BE2C (cell line): ENCODE data around the gene ZNRD2.
"Not testable (repeated sequence)": the region's sequence is repeated elsewhere in the genome, so short reads cannot be mapped to it uniquely, and the experiment has no call there.

Experiments
- DNase-seq: peaks from one replicate; pipeline ENCODE4 v3.0.0-alpha.2; 2020
- H3K27me3 ChIP-seq: fragments of 250-450 bp; sonication (Bioruptor Pico); 2 replicates; pipeline ENCODE4 v1.5.1; 2020; ENCODE audit warnings: mild to moderate bottlenecking
- H3K36me3 ChIP-seq: fragments of 250-450 bp; sonication (Bioruptor Pico); 2 replicates; pipeline ENCODE4 v1.5.1; 2020; ENCODE audit warnings: mild to moderate bottlenecking
- H3K4me1 ChIP-seq: fragments of 250-450 bp; sonication (Bioruptor Pico); 2 replicates; pipeline ENCODE4 v1.5.1; 2020
- H3K4me3 ChIP-seq: 2 replicates; pipeline ENCODE4 v1.5.1; 2011; ENCODE audit warnings: low read depth, low read length
- H3K9me3 ChIP-seq: fragments of 250-450 bp; sonication (Bioruptor Pico); 2 replicates; pipeline ENCODE4 v1.5.1; 2020
- TF ChIP-seq, protein P1 (sequence below): IDR thresholded peaks from 2 replicates; pipeline ENCODE4 v1.5.1; 2012; ENCODE audit warnings: mild to moderate bottlenecking, low read depth, low read length

Gene ZNRD2

DNA sequence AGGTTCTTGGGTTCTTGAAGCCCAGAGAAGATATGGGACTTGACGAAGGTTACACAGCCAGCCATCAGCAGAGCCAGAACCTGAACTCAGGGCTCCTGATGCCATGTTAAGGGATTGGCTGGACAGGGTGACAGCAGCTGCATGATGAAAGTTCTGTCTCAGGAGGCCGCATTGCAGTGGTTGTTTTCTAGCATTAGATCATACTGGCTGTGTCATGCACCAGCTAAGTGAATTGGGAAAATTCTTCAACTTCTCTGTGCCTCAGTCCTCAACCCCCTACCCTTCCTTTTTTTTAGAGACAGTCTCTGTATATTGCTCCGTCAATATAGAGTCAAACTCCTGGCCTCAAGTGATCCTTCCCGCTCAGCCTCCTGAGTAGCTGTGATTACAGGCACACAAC is 6.7 kb upstream of the ZNRD2 start:
- no peaks in the 10 kb centered on the region for H3K27me3 ChIP-seq
- H3K9me3 ChIP-seq: no peaks in the 10 kb centered on the region
- DNase-seq: no peak
- peaks cover 9% of the 10 kb centered on the region for H3K4me1 ChIP-seq
- no peak overlapping the region for H3K4me3 ChIP-seq
- TF ChIP-seq, protein P1, sequence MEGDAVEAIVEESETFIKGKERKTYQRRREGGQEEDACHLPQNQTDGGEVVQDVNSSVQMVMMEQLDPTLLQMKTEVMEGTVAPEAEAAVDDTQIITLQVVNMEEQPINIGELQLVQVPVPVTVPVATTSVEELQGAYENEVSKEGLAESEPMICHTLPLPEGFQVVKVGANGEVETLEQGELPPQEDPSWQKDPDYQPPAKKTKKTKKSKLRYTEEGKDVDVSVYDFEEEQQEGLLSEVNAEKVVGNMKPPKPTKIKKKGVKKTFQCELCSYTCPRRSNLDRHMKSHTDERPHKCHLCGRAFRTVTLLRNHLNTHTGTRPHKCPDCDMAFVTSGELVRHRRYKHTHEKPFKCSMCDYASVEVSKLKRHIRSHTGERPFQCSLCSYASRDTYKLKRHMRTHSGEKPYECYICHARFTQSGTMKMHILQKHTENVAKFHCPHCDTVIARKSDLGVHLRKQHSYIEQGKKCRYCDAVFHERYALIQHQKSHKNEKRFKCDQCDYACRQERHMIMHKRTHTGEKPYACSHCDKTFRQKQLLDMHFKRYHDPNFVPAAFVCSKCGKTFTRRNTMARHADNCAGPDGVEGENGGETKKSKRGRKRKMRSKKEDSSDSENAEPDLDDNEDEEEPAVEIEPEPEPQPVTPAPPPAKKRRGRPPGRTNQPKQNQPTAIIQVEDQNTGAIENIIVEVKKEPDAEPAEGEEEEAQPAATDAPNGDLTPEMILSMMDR: no peak
- no peaks in the 10 kb centered on the region for H3K36me3 ChIP-seq

DNA sequence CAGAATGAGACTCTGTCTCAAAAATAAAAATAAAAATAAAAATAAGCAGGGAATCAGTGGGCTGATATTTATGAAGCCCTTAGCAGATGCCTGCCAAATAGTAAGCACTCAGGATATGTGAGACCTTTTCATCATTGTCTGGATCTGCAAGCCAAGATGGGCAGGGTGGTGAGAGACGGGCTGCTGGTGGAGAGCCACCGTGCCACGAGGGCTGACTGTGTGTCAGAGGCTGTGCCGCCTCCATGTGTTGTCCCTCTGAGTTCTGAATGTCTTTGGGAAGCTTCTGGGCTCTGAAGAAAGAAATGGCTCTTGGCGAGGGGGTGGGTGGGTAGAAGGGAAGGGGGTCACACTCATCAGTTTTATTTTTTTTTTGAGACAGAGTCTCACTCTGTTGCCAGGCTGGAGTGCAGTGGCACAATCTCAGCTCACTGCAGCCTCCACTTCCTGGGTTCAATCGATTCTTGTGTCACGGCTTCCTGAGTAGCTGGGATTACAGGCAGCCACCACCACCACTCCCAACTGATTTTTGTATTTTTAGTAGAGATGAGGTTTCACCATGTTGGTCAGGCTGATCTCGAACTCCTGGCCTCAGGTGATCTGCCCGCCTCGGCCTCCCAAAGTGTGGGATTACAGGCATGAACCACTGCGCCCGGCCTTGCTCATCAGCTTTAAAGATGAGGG is 5.3 kb upstream of the ZNRD2 start:
- not testable (repeated sequence) for H3K9me3 ChIP-seq, H3K27me3 ChIP-seq, H3K4me3 ChIP-seq, H3K36me3 ChIP-seq, H3K4me1 ChIP-seq, DNase-seq

DNA sequence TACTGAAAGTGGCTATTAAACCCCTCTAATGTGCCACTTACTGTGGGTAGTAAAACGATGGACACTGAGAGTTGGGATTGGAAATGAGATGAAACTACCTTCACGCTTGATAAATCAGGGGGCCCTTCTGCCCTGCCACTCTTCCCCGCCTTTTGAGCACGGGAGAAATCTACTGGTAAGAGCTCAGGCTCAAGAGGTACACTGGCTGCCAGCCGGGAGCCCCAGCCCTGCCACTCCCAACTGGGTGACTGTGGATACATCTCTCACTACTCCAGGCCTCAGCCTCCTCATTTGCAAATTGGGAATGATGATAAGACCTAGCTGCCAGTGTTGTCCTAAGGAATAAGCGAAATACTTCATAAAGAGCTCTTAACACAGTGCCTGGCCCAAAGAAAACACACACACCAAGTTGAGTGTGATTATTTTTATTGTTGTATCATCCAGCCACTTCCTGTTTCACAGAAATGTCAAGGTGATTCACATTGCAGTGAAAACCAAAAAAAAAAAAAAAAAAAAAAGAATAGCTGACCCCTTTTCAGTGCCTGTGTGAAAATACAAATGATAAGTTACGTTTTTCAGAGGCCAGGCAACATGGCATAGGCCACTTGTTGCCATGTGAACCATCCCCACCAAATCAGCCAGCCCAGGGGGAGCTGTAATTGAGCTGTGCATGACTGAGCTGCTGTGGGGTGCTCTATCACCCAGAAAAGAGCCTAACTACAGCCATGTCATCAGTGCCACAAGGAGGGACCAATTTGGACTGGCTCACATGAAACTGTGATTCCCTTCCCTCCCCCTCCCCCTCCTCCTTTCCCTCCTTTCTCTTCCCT is 4.4 kb upstream of the ZNRD2 start:
- DNase-seq: no peak
- Histone ChIP-seq H3K4me1 (no peaks in the 10 kb centered on the region), H3K9me3 (no peaks in the 10 kb centered on the region)

GRCh38 chr11:65569164-65569972 is 909 bp upstream of the ZNRD2 start:
- no peaks in the 10 kb centered on the region for H3K9me3 ChIP-seq

More for the DNA sequence above, 4.4 kb upstream of the ZNRD2 start:
- no peak overlapping the region for H3K4me3 ChIP-seq
- H3K27me3 ChIP-seq: no peaks in the 10 kb centered on the region
- TF ChIP-seq, protein P1: no peak
- no peaks in the 10 kb centered on the region for H3K36me3 ChIP-seq

DNA sequence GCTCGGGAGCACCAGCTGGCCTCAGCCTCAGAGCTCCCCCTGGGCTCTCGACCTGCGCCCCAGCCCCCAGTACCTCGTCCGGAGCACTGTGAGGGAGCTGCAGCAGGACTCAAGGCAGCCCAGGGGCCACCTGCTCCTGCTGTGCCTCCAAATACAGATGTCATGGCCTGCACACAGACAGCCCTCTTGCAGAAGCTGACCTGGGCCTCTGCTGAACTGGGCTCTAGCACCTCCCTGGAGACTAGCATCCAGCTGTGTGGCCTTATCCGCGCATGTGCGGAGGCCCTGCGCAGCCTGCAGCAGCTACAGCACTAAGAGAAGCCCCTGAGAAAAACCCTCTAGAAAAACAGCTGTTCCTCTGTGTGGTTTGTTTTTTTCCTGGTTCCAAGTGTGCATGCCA is 1.1 kb downstream of the ZNRD2 start:
- H3K4me3 ChIP-seq: peak overlapping the region; percentile 80

More at GRCh38 chr11:65569164-65569972, 909 bp upstream of the ZNRD2 start:
- peak overlapping the region; percentile 80 for H3K4me3 ChIP-seq
- H3K4me1 ChIP-seq: no peaks in the 10 kb centered on the region
- no peak for DNase-seq
- TF ChIP-seq, protein P1: no peak
- H3K27me3 ChIP-seq: no peaks in the 10 kb centered on the region
- peaks cover 4% of the 10 kb centered on the region; the same call in 1 of the 2 replicates for H3K36me3 ChIP-seq

DNA sequence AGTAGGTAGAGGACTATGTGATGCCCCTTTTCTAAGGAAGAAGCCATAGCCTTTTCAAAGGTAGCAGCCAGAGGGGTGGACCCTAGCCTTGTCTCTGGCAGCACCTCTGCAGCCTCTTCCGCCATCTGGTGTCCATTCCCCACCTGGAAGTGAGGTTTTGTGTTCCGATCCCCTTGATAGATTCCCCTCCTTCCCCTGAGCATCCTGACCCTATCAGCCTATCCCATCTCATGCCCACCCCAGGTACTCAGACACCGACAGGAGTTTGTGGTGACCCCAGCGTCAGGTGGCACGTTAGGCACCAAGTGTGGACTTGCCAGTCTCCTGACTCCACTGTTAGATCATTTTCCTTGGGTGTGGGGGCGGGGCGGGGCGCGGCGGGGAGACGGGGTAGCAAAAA is 1.7 kb downstream of the ZNRD2 start:
- Histone ChIP-seq H3K36me3 (peaks cover 4% of the 10 kb centered on the region; the same call in 1 of the 2 replicates), H3K27me3 (no peaks in the 10 kb centered on the region), H3K9me3 (no peaks in the 10 kb centered on the region), H3K4me3 (peak overlapping the region; percentile 80), H3K4me1 (no peaks in the 10 kb centered on the region)
- TF ChIP-seq, protein P1: peak; percentile 47
- peak; percentile 46 for DNase-seq

More for the DNA sequence above, 1.1 kb downstream of the ZNRD2 start:
- H3K36me3 ChIP-seq: peaks cover 4% of the 10 kb centered on the region; the same call in 1 of the 2 replicates
- no peaks in the 10 kb centered on the region for H3K4me1 ChIP-seq
- no peaks in the 10 kb centered on the region for H3K9me3 ChIP-seq
- DNase-seq: no peak
- H3K27me3 ChIP-seq: no peaks in the 10 kb centered on the region
- TF ChIP-seq, protein P1: no peak
